Activated CD8-positive, alpha-beta memory T cell treated with anti-CD3 and anti-CD28 coated beads for 48 hours (primary cell): ENCODE results near the gene ANXA2.

Source experiments
- DNase-seq, 3 experiments: peaks; one replicate each; pipeline ENCODE4 v3.0.0-alpha.2; 2020; ENCODE audit warnings: low read depth in 2 of 3, low spot score in 2 of 3

The ANXA2 gene

DNA sequence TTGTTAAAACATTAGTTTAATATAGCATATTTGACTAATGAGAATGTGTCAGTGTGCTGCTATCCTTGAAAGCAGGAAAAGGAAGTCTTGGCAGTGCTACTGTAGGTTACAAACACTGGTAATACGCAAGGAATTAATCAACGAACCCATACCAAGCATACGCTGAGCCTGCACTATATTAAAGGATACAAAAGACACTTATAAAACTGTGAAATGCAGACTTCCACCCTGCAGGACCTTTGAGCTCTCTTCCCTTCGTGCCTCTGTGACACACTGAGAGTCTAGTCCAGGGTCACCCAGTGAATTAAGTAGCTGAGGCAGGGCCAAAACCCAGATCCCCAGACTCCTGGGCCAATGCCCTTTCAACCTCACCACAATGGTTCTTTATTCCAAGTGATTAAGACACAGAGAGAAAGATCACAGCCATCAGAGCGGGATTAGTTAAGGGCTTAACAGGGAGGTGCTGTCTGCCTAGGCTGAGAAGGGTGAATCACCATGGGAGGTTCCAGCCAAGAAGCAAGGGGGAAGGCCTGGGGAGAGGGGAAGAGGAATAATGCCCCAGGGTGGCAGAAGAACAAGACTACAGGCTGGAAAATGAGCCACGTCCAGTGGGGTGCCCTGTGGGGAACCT is 6.8 kb downstream of the ANXA2 start:
- no peak for DNase-seq

DNA sequence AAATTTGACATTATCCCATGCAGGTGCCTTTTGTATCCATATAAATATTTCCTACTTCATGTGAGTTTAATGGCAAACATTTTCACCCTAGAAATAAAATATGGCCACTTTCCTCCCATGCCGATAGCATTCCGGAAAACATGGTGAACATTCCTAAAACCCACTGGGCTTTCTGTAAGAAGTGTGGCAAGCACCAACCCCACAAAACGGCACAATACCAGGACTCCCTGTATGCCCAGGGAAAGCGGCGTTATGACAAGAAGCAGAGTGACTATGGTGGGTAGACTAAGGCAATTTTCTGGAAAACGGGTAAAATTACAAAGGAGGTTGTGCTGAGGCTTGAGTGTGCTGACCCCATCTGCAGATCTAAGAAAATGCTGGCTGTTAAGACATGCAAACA is 7.6 kb downstream of the ANXA2 start:
- DNase-seq: no peak

DNA sequence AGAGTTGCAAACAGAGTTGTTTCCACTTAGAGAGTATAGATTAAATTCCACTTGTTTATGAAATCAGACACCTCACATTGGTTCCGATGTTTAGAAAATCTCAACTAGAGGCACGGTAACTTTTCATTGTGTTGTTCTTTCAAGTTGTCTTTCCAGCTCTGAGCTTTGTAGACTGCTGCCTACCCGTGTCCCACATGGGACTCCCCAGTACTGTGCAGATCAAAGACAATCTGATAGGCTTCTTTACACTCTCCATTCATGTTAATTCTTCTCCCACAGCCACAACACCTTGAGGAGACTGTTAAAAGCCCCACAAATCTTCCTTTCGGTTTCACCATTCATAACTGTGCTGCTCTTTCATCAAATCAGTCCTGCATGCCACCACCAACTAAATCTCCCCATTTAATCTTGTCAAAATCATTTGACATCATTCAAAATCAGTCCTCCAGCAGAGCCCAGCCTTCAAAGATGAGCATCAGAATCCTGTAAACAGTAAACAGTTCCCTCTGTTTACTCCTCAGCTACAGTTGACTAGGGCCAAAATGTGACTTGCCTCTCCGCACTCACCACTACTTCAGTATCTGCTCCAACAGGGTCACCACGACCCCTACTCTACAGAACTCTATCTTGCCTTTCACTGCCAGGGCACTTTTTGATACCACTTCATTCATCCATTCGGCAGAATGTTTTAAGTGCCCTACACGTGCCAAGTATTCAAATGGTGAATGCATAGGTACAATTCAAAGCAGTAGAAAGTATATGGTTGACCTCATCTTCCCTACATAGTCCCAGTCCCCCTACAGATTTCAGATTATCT is 8.3 kb downstream of the ANXA2 start:
- peak in 1 of 3 experiments; percentile 5 for DNase-seq

DNA sequence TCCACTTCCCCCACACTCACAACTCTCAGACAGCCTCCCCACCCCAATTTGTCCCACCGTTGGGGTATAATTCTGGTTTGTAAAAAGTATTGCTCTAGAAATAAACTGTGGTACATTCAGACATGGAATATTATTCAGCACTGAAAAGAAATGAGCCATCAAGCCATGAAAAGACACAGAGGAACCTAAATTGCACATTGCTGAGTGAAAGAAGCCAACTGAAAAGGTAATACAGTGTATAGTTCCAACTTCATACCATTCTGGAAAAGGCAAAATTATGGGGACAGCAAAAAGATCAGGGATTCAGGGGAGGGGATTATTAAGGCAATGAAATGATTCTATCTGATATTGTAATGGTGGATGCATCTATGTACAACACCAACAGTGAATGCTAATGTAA is 10.5 kb downstream of the ANXA2 start:
- DNase-seq: no peak

GRCh38 chr15:60386615-60387014 is 11.2 kb downstream of the ANXA2 start:
- DNase-seq: no peak

DNA sequence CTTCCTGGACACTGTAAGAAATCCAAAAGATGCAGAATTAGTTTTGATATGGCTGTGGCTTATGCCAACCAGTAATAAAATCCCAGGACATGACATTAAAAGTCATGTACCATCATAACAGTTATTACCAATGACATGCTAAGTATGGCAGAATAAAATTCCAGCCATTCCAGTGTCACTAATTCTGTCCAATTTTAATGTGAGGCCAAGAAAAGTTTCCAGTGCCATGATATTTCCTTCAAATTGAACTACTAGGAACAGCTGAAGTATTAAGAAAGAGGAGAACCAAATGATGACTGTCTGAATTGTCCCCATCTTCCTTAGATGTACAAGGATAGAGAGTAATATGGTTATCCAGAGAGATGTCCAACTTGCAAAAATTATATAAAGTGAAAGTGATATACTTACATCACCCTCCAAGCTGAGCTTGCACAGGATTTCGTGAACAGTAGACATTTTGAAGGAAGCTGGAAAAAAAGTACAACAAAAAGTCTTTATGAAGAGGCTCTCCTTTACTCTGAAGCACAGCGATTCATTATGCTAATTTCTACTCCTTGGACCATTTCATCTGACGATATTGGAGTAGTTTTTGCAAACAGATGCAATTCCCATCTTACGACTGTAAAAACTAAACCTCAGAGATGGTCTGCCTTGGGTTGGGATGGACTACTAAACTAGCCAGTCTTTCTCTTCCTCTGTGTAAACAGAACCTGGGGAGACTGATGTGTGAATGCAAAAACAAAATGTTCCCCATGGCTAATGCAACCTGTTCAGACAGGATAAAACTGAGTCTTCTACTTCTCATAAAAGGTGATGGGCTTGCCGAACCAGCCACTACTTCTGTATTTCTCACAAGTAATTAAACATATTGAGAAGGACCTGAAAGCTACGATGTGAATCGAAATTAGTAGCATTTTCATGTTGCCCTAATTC is 11.9 kb downstream of the ANXA2 start:
- no peak for DNase-seq

DNA sequence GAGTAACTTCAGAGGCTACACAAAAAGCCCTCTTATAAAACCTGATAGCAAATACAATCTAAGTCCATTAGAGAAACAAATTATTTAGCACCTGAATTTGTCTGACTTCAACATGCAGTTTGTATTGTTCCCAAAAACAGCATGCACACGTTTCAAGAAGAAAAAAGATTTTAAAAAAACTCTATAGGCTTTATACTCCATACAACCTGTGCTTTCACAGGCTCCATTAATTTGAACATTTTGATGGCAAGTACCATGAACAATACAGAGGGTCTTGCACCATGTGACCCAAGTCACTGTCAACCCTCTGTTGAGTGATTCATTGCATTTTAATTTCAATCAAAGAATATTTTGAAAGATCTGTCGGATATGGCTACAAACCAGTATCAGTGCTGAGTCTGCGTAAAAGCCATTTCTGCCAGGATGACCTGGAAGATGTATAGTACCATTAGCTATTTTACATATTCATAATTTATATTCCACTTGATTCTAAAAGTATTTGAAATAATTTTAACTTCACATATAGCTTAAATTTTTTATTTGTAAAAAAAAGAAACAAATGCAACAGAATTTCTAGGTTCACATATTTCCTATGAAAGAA is 13.2 kb downstream of the ANXA2 start:
- DNase-seq: no peak

DNA sequence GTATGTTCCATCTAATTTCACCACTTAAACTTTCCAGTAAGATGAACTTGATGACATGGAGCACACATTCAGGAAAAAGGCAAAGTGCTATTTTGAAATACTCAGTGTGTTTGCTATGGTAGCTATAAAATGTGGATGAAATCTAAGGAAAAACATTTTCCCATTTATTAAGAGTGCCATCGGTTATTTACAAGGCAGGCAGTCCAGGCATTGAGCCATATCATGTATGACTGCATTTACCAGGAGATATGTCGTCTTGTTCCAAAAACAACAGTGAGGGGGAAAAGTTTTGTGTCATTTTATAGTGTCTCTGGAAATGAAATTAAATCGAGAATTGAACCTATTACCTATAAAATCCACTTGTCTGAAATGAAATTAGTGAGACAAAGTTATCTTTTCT is 13.7 kb downstream of the ANXA2 start:
- DNase-seq: no peak

DNA sequence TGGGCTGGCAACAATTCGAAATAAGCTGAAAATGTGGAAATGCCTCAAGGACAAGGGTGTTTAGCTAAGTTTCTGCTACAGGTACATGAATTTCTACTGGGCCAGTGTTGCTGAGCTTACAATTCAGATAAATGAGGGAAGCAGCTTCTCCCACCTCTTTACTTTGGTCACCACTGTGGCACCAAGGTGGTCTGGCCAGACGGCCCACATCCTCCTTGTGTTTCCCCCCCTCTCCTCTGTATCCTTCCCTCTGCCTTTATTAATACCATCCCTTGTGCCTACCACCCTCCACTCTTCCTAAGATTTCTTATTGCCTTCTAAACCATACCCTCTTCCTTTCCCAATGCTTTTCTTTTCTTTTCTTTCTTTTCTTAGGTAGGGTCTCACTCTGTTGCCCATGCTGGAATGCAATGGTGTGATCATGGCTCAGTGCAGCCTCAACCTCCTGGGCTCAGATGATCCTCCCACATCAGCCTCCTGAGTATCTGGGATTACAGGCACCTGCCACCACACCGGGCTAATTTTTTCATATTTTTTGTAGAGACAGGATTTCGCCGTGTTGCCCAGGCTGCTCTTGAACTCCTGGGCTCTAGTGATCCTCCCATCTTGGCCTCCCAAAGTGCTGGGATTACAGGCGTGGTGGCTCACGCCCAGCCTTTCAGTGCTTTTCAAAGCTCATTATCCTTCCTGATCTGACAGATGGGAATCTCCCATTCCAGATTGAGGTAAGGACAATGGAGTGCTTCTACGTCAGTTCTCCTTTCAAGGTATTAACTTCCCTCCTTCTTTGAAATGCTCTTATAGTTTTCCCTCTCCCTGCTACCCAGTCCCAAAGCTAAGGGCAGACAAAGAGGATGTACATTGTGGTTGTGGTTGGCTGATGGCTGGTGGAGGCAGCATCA is 14.8 kb downstream of the ANXA2 start:
- DNase-seq: no peak

DNA sequence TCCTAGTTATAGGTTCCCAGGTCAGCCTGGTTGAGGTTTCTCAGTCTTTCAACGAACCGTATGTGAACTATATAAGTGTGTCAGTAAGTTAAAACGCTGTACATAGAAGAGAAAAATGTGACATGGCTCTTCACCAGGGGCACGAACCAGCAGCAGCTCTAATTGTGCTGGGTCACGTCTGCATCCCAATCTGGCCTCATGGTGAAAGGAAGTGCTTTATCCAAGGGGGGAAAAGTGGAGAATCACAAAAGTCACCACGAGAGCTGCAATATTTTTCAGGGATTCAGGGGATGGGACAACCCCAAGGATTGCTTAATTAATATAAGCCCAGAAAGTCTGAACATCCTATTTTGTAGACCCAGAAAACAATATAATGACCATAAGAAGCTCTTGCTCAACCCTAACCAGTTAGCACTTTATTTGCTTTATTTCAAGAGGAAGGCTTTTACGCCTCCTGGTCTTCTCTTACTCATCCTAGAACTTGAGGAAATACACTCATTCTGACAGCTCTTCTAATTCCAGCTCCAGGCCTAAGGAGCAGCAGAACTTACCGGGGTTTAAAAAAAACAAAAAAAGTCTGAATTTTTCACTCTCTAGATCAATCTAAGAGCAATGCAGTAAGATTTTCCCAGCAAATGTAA is 16.5 kb downstream of the ANXA2 start:
- no peak for DNase-seq

DNA sequence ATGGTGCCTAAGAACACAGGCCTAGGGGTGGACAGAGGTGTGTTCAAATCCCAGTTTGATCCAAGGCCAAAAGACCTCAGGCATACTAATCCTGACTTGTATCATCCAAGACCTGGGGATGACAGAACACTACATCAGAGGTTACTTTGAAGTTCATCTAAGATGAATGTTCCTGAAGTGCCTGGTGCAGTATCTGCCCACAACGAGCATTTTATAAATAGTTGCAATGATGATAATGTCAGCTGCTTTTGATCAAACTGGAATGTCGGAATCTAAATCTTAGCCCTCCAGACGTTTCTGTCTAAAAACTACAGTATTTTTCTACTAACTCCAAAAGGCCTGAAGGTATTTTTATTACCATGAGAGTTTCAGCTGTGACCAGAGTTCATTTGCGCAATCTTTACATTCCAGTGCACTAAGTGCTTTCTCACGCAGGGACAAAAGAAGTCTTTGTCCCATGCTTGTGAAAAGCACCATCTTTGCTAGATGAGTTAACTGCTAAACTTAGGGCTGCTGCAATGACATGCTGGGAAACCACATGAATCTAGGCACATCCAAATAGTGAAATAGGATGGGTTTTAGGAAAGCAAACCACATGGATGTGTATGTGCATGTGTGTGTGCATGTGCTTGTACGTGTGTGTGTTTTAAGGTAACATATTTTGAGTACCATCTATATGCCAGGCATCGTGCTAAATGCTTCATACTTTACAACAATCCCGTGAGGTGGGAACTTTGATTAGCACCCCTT is 18.1 kb downstream of the ANXA2 start:
- no peak for DNase-seq

DNA sequence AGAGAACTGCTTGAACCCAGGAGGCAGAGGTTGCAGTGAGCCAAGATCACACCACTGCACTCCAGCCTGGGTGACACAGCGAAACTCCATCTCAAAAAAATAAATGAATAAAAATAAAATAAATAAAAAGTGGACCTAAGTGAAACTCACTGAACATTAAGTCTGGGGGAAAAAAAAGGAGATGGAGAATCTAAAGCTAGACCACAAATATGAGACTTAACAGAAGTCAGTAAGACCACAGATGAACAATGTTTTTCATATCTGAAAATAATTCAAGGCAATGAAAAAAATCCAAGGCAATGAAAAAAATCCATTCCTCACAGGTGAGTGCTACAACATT is 18.6 kb downstream of the ANXA2 start:
- DNase-seq: no peak

GRCh38 chr15:60376677-60377095 is 21.1 kb downstream of the ANXA2 start:
- DNase-seq: no peak

GRCh38 chr15:60375306-60375705 is 22.5 kb downstream of the ANXA2 start:
- no peak for DNase-seq

DNA sequence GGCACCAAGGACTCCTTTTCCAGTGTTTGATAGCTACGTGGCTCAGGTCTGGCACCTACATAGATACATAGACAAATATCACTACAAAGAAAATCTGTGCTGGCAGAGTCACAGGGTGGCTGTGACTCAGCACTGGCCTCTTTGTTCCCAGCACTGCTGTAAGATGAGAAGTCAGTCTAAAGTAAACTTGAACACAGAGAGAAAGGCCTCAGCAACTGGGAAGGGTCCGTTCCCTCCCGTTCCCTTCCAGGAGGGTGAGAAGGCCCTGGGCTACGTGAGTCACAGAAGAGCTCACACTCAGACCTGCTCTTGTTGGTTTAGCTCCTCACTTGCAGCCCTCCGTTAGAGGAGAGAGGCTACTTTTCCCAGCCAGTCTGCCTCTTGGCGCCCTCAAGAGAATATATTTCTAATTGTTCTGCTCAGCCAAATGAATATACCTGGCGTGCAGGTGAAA is 23.1 kb downstream of the ANXA2 start:
- no peak for DNase-seq

DNA sequence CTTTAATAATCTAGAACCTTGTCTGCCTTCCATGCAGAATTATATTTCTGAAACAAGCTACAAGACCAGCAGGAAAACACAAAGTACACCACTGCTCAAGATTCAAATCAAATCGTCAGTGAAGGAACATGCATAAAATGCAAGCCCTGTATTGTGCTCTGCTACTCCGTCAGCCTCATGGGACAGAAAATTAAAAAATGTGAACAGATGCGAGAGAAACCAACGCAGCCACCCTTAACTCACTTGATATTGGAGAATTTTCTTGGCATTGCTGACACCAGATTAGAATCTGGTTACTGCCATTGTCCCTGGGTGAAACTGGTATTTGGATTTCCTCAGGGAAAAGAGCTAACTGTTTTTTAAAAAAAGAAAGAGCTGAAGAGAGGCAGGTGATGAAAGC is 23.6 kb downstream of the ANXA2 start:
- no peak for DNase-seq

DNA sequence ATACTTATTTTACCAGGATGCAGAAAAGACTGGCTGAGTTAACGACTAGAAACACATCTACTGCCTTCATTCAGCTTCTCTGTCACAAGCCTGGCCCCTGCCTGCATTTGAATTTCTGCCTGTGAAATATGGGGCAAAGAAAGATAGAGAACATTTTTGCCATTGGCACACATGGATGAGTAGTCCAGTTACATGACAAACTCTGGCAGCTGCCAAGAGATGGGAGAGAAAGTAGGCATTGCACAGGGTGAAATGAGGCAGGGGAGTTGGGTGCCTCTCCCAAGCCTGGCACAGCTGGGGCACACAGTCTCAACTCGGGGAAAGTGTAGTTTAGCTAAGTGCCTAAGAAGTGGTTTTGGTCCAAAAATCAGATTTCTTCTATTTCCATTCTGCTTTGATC is 24.0 kb downstream of the ANXA2 start:
- no peak for DNase-seq

GRCh38 chr15:60373327-60373726 is 24.5 kb downstream of the ANXA2 start:
- DNase-seq: no peak

DNA sequence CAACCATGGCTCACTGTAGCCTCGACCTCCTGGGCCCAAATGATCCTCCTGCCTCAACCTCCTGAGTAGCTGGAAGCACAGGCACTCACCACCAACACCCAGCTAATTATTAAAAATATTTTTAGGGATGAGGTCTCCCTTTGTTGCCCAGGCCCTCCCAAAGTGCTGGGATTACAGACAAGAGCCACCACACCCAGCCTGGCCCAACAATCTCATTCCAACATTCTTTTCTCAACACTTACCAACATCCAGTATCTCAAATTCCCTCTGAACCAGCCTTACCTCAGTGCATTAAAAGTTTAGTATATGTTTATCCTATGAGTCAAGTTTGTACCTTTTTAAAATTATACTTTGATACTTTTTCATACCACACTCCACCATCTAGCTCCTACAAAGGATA is 25.0 kb downstream of the ANXA2 start:
- no peak for DNase-seq
